GM12801 (cell line): ENCODE data around the gene PAQR7.

Source experiments
- CTCF ChIP-seq: IDR thresholded peaks from one replicate; pipeline ENCODE4 v1.5.1; 2011; ENCODE audit warnings: control low read depth; ENCODE audit not compliant: insufficient read length; ENCODE audit errors: extremely low read depth

PAQR7 gene

GRCh38 chr1:25876693-25877077 is 1.2 kb upstream of the PAQR7 start:
- no peak for TF ChIP-seq CTCF

- TF ChIP-seq CTCF = no peak
These were observed 566 bp upstream of the PAQR7 start for GRCh38 chr1:25875856-25876692.

GRCh38 chr1:25874635-25875153 is 814 bp downstream of the PAQR7 start:
- TF ChIP-seq CTCF = no peak

GRCh38 chr1:25874209-25874608 is 1.3 kb downstream of the PAQR7 start:
- no peak for TF ChIP-seq CTCF

GRCh38 chr1:25873120-25873519 is 2.4 kb downstream of the PAQR7 start:
- no peak for TF ChIP-seq CTCF

- TF ChIP-seq CTCF = no peak
These were observed 2.8 kb downstream of the PAQR7 start for GRCh38 chr1:25872713-25873112.

GRCh38 chr1:25871704-25872494 is 3.6 kb downstream of the PAQR7 start:
- TF ChIP-seq CTCF = no peak
